Stimulated activated CD8-positive, alpha-beta memory T cell treated with anti-CD3 and anti-CD28 coated beads, Interleukin-4, amount 100 ng/mL, for 48 hours (primary cell): ENCODE measurements around the gene CFAP77.

Source experiments
- DNase-seq: peaks from one replicate; pipeline ENCODE4 v3.0.0-alpha.2; 2020

Gene CFAP77

DNA sequence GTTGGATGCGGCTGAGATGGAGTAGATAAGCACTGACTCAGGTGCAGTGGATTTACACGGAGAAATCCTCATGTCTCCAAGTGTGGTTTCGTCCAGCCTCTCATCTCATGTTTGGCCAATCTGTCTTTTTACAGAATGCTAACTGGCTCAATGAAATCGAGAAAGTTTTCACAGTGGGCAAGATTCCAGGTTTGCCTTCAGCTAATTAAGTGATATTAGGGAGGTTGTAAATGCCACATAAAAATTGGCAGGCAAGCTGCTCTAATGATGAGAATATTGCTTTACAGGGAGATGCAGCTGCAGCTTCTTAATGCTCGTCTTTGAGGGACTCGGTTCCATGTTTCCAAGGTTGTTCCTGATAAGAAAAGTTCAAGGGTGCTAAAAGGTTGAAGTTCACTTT, 196.1 kb downstream of the CFAP77 start:
- DNase-seq: no peak

DNA sequence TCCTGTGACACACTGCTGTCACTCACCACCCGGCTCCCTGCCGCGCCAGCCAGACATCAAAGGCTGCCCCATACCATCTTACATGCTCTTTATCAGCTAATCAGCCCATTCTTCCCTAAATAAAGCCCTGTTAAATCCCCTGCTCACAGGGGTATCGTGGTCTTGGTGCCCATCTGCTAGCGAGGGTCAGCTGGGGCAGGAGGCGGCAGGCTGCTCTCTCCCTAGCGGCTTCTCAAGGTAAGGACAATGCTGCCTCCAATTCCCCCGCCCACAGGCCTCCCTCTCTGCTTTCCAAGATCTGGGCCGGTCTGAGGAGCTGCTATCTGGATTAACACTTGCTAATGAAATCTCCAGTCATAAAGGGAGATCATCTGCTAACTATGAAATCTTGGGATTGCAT, 199.2 kb downstream of the CFAP77 start:
- no peak for DNase-seq

DNA sequence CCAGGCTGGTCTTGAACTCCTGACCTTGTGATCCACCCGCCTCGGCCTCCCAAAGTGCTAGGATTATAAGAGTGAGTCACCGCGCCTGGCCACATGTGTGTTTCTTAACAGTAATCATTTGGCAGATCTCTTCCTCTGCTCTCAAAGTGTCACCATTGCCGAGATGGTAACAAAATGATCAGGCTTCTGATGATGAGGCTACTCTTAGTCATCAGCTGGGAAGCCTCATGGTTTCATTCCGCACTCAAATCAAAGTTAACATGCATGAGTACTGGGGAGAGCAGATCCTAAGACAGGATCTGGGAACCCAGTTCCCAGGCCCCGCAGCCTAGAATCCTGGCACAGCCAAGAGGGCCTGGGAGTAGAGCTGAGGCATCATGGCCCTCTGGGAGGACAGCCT, 199.8 kb downstream of the CFAP77 start:
- DNase-seq: peak; percentile 36

DNA sequence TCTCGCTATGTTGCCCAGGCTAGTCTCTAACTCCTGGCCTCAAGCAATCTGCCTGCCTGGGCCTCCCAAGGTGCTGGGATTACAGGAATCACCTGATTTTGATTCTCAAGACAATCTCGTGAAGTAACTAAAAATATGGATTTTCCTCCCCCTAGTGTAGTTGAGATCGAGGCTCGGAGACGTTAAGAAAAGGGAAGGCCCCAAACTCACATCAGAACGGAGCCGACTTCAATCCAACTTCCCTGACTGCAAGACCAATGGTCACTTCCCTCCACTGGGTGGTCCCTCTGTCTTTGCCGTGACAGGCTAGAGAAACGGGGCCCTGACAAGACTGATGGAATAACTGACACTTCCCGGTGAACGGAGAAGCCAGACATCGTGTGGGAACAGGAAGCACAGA, 200.7 kb downstream of the CFAP77 start:
- no peak for DNase-seq

DNA sequence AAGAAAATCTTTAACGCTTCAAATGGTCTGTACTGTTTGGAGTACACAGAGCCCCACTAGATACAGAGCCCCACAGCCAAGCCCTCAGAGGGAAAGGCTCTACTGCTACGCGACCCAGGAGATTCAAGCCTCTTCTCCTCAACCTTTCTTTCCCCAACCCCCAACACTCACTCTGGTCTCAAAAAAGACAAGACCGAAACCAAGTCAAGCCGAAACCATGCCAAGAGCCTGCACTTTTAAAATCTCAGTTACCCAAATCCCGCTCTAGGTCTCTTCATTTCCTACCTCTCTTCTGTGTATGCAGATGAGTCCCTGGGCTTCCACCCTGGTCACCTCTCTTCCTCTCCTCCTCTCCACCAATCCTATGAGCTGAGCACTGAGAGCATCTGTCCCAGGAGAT, 204.3 kb downstream of the CFAP77 start:
- DNase-seq: no peak

DNA sequence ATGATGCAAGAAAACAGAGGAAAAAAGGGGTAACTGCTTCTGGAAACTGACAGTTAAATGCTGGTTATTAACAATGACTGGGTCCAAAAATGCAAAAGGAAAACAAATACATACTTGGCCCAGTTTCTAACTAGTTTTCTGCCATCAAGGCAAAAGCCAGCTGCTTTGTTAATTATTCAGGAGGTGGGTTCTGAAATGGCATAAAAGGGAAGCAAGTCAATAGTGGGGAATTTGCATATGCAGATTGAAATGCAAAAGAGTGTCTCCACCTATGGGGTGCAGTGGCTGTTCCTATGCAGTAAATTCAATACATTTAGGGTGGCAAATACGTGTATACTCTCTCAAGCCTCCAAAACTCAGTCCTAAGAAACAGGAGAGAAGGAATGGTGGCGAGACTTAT, 205.8 kb downstream of the CFAP77 start:
- no peak for DNase-seq

DNA sequence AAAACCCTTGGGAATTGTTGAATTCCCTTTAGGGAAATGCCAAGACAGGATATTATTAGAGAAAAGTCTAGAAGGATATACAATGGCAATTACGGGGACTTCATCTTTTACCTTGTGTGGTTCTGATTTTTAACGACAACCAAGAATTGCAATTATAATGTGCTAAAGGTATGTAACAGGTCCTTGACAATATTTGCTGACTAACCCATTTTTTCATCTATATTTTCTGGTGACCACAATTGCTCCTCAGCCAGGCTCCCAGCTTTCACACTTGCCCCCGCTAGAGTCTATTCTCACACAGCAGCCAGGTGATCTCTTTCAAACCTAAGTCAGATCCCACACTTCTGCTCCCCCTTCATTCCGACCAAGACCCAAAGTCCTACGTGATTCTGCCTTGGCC, 206.7 kb downstream of the CFAP77 start:
- no peak for DNase-seq

DNA sequence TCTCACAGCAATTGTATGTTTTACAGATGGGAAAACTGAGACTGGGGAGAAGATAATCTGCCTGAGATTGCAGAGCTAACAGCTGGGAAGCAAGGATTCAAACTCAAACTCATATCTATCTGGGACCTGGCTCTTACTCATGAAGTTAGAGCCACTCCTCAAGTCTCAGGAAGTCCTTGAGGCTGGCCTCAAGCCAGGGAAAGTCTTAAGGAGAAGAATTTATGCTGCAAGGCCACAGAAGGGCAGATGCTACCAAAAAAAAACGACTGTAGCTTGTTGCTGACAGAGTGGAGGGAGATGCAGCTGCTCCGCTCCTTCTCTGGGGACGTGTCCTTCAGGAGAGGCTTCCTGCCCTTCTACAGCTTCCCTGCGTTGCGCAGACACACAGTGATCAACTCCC, 212.1 kb downstream of the CFAP77 start:
- DNase-seq: no peak
